ENCODE results near the gene FCHSD2.
"Not testable (repeated sequence)": the region's sequence is repeated elsewhere in the genome, so short reads cannot be mapped to it uniquely, and the experiment has no call there.

Gene FCHSD2

DNA sequence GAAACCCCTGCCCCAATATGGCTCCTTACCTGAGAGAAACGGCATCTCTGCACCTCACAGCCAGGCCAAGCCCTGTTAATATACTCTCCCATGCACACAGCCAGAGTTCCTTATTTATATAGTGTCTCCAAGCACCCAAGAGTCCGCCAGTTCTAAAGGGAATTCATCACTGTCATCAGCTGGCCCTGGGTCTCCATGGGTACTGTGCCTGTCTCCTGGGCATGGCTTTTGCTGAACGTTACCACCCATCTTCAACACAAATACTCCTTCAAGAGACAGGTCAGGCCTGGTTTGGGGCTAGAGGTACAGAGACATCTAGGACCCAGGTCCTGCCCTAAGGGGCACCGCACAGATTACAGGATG lies 329.5 kb downstream of the FCHSD2 start:
- Histone ChIP-seq H3K4me3 (peak overlapping the region; percentile 82), H3K27ac (peak overlapping the region; percentile 89 to 90)
- DNase-seq (ENCODE audit: low spot score), result no peak
- TF ChIP-seq, protein P1, sequence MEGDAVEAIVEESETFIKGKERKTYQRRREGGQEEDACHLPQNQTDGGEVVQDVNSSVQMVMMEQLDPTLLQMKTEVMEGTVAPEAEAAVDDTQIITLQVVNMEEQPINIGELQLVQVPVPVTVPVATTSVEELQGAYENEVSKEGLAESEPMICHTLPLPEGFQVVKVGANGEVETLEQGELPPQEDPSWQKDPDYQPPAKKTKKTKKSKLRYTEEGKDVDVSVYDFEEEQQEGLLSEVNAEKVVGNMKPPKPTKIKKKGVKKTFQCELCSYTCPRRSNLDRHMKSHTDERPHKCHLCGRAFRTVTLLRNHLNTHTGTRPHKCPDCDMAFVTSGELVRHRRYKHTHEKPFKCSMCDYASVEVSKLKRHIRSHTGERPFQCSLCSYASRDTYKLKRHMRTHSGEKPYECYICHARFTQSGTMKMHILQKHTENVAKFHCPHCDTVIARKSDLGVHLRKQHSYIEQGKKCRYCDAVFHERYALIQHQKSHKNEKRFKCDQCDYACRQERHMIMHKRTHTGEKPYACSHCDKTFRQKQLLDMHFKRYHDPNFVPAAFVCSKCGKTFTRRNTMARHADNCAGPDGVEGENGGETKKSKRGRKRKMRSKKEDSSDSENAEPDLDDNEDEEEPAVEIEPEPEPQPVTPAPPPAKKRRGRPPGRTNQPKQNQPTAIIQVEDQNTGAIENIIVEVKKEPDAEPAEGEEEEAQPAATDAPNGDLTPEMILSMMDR (IDR thresholded peaks at IDR 0.05), result no peak

DNA sequence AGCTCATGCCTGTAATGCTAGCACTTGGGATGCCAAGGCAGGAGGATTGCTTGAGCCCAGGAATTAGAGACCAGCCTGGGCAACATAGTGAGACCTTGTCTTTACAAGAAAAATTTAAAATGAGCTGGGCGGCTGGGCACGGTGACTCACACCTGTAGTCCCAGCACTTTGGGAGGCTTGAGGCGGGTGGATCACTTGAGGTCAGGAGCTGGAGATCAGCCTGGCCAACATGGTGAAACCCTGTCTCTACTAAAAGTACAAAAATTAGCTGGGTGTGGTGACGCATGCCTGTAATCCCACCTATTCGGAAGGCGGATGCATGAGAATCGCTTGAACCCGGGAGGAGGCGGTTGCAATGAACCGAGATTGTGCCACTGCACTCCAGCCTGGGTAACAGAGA lies 330.4 kb downstream of the FCHSD2 start:
- H3K4me3 ChIP-seq; DNase-seq (ENCODE audit: low spot score); H3K27ac ChIP-seq: not testable (repeated sequence)

DNA sequence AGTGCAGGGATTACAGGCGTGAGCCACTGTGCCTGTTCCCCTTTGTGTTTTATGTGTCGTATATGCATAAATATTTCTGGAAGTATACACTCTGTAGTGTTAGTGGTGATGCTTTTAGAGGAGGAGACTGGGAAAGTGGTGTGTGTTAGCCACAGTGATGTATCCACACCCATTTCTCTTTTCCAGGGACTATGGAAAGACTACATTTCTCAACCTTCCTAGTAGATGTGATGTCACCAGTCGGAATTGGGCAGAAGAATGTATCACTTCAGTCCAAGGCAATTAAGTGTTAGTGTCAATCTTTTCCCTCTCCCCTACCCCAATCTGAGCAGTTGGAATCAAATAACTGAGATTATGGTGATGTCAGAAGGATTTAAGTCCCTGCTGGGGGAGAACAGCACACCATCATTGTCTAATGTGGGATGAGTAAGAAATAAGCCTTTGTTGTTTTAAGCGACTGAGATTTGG lies 333.8 kb downstream of the FCHSD2 start:
- TF ChIP-seq, protein P1 (IDR thresholded peaks at IDR 0.05), result no peak
- H3K27ac ChIP-seq, result peak overlapping the region in 1 of 2 donors; percentile 47
- DNase-seq (ENCODE audit: low spot score), result no peak

DNA sequence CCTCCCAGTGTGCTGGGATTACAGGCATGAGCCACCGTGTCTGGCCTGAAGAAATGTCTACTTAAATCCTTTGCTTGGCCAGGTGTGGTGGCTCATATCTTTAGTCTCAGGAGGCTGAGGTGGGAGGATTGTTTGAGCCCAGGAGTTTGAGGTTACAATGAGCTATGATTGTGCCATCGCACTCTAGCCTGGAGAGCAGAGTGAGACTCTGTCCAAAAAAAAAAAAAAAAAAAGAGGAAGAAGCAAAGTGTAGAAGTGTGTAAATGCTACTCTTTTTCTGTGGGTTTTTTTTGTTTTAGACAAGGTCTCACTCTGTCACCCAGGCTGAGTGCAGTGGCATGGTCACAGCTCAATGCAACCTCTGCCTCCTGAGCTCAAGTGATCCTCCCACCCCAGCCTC lies 334.3 kb downstream of the FCHSD2 start:
- no peak for DNase-seq (ENCODE audit: low spot score)
- Histone ChIP-seq H3K4me3 (no peak overlapping the region), H3K27ac (peak overlapping the region in 1 of 2 donors; percentile 68)
- TF ChIP-seq, protein P1 (IDR thresholded peaks at IDR 0.05), result no peak

More for the DNA sequence above, 333.8 kb downstream of the FCHSD2 start:
- no peak overlapping the region for H3K4me3 ChIP-seq

DNA sequence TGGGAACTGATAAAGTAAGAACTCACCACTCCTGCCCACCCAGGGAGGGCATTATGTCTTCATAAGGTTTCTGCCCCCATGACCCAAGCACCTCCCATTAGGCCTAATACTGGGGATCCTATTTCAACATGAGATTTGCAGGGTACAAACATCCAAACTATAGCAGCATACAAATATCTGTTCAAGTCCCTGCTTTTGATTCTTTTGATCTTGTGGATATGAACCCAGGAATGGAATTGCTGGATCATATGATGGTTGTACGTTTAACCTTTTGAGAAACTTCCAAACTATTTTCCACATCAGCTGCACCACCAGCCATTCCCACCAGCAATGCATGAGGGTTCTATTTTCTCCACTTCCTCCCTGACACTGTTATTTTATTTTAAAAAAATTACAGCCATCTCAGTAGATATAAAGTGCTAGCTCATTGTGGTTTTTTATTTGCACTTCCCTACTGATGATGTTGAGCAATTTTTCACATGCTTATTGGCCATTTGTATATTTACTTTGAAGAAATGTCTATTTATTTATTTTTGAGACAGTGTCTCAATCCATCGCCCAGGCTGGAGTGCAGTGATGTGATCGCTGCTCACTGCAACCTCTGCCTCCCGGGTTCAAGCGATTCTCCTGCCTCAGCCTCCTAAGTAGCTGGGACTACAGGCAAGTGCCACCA lies 335.0 kb downstream of the FCHSD2 start:
- H3K27ac ChIP-seq, result peak overlapping the region in 1 of 2 donors; percentile 68
- TF ChIP-seq, protein P1 (IDR thresholded peaks at IDR 0.05), result no peak
- no peak for DNase-seq (ENCODE audit: low spot score)
- H3K4me3 ChIP-seq, result no peak overlapping the region

DNA sequence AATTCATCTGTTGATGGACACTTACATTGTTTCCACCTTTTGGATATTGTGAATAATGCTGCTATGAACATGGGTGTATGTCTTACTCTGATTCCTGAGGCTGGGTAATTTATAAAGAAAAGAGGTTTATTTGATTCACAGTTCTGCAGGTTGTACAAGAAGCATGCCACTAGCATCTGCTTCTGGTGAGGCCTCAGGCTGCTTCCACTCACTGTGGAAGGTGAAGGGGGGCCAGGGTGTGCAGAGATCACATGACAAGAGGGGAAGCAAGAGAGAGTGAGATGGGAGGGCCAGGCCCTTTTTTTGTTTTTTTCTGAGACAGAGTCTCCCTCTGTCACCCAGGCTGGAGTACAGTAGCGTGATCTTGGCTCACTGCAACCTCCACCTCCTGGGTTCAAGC lies 335.7 kb downstream of the FCHSD2 start:
- H3K27ac ChIP-seq; DNase-seq (ENCODE audit: low spot score); H3K4me3 ChIP-seq: not testable (repeated sequence)

DNA sequence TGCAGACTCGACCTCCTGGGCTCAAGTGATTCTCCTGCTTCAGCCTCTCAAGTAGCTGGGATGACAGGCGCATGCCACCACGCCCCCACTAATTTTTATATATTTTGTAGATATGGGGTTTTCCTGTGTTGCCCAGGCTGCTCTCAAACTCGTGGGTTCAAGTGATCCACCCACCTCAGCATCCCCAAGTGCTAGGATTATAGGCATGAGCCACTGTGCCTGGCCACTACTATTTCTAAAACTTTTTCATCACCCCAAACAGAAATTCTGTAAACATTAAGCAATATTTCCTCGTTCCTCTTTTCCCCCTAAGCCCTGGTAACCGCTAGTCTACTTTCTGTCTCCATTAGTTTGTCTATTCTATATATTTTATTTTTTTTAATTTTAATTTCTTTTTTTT lies 336.9 kb downstream of the FCHSD2 start:
- H3K4me3 ChIP-seq, result no peak overlapping the region
- no peak for DNase-seq (ENCODE audit: low spot score)
- H3K27ac ChIP-seq, result no peak overlapping the region
- TF ChIP-seq, protein P1 (IDR thresholded peaks at IDR 0.05), result no peak

DNA sequence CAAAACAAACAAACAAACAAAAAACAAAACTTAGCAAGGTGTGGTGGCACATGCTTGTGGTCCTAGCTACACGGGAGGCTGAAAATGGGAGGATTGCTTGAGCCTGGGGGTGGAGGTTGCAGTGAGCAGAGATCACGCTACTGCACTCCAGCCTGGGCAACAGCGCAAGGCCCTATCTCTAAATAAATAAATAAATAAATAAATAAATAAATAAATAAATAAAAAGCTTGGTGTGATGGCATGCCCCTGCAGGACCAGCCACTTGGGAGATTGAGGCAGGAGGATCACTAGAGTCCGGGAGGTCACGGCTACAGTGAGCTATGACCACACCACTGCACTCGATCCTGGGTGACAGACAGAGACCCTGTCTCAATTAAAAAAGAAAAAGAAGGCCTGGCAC lies 339.3 kb downstream of the FCHSD2 start:
- no peak overlapping the region for H3K27ac ChIP-seq
- DNase-seq (ENCODE audit: low spot score), result no peak
- TF ChIP-seq, protein P1 (IDR thresholded peaks at IDR 0.05), result no peak
- H3K4me3 ChIP-seq, result no peak overlapping the region
